Activated CD4-positive, alpha-beta T cell treated with anti-CD3 and anti-CD28 coated beads, Interleukin-2, amount 50 U/mL, for 48 hours (primary cell): ENCODE data around the gene MGMT.

Experiments
- DNase-seq, 2 experiments: peaks; one replicate each; pipeline ENCODE4 v3.0.0-alpha.2; 2020

The MGMT gene

GRCh38 chr10:129497013-129497412, 30.0 kb downstream of the MGMT start:
- no peak for DNase-seq

- DNase-seq = no peak
Observed at GRCh38 chr10:129498680-129499079, 31.6 kb downstream of the MGMT start.

GRCh38 chr10:129500617-129501339, 33.7 kb downstream of the MGMT start:
- no peak for DNase-seq

- no peak for DNase-seq
Observed at GRCh38 chr10:129501652-129502436, 34.8 kb downstream of the MGMT start.

- DNase-seq = no peak
Observed at GRCh38 chr10:129502448-129502847, 35.4 kb downstream of the MGMT start.

GRCh38 chr10:129505500-129506075, 38.5 kb downstream of the MGMT start:
- DNase-seq = no peak

GRCh38 chr10:129506101-129506797, 39.2 kb downstream of the MGMT start:
- no peak for DNase-seq

- no peak for DNase-seq
Observed at GRCh38 chr10:129507216-129507889, 40.3 kb downstream of the MGMT start.

- no peak for DNase-seq
Observed at GRCh38 chr10:129509155-129509554, 42.1 kb downstream of the MGMT start.

- no peak for DNase-seq
Observed at GRCh38 chr10:129509835-129510234, 42.8 kb downstream of the MGMT start.

- DNase-seq = no peak
Observed at GRCh38 chr10:129511086-129511485, 44.0 kb downstream of the MGMT start.

- no peak for DNase-seq
Observed at GRCh38 chr10:129511758-129512157, 44.7 kb downstream of the MGMT start.

- no peak for DNase-seq
Observed at GRCh38 chr10:129513312-129513711, 46.3 kb downstream of the MGMT start.

- no peak for DNase-seq
Observed at GRCh38 chr10:129514568-129515451, 47.8 kb downstream of the MGMT start.

- no peak for DNase-seq
Observed at GRCh38 chr10:129516846-129517679, 50.0 kb downstream of the MGMT start.

GRCh38 chr10:129517680-129518057, 50.6 kb downstream of the MGMT start:
- DNase-seq = no peak

- DNase-seq = no peak
Observed at GRCh38 chr10:129518793-129519192, 51.8 kb downstream of the MGMT start.

GRCh38 chr10:129520440-129521080, 53.5 kb downstream of the MGMT start:
- no peak for DNase-seq

GRCh38 chr10:129521161-129522025, 54.4 kb downstream of the MGMT start:
- no peak for DNase-seq
